ENCODE measurements around the gene PA2G4. TPM values are rescaled to one million over a fixed set of nuclear protein-coding genes. Genes with fewer than 3 reads are reported as not detected.

PA2G4 gene
- total RNA-seq, 1 experiment from 2014 or later: 184 TPM

DNA sequence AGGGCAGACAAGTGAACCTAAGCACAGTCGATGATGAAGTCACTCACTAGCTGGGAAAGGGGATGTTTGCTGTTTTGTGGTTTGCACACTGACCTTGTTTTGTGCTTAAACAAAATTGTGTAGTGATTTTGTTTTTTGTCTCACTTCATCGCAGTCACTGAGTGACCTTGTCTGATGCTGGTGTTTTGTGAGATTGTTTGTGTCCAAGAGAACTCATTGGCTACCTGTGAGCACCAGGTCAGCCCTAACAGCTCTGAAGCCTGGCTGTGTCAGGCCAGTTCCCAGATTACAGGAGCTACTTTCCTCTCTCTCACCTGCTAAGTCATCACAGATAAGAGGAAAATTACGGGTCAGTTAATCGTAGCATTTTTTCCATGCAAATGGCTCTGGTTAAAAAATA is 19.8 kb downstream of the PA2G4 start:
- DNase-seq (ENCODE audit: low read depth): no peak

DNA sequence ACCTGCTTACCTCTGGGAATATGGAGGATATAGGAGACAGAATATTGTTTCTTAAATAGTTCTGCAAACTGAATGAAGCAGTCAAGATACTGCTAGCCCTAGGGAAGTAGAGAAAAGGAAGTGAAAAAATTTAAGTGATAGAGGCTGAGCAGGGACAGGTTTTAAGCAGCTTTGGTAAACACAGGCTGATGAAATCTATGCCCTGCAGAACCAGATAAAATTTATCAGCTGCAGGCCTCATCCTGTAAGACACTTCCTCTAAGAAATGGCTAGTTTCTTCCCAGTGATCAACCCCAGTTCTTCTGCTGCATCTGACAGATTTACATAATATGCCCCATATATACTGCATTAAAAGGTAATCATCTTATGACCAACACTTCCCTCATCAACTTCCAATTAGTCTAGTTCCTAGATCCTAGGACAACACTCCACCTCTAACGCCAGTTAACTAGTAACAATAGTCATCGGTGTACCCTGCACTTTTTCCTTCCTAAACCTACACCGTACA is 22.4 kb downstream of the PA2G4 start:
- DNase-seq (ENCODE audit: low read depth): no peak

DNA sequence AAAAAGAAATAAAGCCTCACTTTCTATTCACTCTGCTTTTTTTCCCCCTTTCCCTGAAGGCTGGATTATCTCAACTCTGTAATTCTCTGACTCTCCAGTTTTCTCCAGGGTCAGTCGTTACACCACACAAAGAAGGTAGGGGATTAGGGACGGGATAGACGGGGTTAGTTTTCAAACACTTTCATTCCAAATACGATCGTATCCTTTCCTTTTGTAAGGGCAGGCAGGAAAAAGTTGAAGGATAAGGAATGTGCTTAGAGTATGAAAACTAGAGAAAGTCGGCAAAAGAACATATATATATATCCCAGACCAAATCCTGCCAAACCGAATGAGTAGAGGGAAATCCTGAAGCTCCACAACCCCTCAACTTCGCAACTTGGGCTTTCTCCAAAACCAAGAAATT is 23.1 kb downstream of the PA2G4 start:
- DNase-seq (ENCODE audit: low read depth): no peak

DNA sequence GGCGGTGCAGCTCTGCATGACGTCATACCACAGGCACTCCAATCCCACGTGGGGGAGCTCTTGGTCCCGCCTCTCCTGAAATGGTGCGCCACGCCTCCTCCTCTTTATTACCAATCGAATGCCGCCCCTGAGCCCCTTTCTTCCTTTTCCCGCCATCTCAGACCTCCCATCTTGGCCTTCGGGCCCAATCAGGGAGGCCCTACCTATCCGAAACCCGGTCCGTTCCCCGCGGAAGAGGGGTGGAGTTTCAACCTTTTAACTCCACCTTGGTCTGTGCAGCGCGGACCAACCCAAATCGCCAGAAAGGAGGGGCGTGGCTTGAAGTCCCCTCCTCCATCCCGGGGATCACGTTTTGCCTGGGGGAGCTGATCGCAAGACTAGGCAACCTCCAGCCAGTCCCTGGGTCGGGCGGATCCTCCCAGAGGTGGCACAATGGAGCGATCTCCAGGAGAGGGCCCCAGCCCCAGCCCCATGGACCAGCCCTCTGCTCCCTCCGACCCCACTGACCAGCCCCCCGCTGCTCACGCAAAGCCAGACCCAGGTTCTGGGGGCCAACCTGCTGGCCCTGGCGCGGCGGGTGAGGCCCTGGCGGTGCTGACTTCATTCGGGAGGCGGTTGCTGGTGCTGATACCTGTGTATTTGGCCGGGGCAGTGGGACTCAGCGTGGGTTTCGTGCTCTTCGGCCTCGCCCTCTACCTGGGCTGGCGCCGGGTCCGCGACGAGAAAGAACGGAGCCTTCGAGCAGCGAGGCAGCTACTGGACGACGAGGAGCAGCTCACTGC is 23.7 kb downstream of the PA2G4 start, which contains the start of gene ESYT1:
Gene ESYT1, plus strand, starts transcription at position 380 of the 782 bp plus-strand sequence. Its CDS starts 53 bp downstream, at position 433.
- DNase-seq (ENCODE audit: low read depth): peak; percentile 99

DNA sequence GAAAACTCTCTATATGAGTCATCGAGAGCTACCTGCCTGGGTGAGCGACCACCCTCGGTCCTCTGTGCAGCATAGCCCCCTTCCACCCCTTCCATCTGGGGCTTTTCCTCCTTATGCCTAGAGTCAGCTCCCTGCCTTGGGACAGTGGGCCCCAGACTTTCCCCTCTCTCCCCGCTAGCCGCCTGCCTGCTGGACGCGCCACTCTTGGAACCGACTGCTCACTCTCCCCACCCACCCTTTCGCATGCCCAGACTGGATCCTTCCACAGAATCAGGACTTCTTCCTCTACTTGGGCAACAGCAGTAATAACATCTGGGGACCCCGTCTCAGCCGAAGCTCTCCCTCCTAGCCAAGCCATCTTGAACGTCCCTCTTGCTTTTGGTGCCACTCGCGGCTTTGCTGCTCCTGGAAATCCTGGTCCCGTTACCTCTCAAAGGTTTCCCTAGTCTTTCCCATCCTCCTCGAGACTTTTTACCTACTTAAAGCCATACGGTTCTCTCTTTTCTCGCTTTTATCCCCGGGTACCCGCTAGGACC is 24.4 kb downstream of the PA2G4 start:
- peak; percentile 20 for DNase-seq (ENCODE audit: low read depth)

DNA sequence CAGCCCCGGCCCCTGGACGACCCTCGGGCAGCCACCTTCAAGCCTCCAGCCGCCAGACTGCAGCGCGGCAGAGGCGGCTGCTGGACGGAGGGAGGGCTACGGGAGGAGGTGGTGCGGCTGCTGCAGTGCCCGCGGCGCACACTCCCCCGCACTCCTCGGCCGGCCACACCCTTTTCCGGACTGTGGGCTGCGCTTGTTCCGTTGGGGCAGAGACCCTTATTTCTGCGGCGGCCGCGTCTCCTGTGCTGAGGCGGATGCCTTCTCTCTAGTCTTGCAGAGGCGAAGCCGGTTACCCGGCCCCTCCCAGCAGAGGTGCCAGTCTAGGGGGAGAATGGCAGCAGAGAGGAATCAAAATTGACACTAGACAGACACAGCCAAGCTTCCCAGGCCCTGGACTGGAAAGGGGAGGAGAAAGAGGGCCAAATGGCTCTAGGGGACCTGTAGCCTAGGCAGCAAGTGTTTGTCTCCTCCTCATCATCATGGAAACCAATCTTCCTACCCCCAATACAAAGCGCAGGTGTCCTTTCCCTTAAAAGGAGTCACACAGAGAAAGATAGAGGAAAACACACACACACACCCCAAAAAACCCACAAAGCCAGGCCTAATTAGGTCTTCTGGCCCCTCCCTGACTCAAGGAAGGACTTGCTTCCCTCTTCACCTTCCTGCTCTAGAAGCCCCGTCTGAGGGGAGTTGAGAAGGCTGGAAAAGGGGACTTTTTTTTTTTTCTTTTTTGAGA is 25.0 kb downstream of the PA2G4 start:
- peak; percentile 74 for DNase-seq (ENCODE audit: low read depth)

DNA sequence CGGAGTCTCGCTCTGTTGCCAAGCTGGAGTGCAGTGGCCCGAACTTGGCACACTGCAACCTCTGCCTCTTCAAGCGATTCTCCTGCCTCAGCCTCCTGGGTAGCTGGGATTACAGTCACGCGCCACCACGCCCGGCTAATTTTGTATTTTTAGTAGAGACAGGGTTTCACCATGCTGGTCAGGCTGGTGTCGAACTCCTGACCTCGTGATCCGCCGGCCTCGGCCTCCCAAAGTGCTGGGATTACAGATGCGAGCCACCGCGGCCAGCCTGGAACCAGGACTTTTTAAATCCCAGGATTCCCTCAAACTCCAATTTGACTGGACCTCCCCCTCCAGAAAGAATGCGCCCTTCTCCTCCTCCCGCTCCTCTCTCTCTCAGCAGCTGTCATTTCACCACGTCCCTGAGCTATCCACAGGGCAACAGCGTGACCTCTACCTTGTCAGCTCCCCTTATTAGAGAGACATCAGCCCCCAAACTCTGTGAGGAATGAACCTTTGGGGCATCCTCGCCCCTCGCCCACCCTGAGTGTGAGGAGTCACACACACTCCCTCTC is 25.7 kb downstream of the PA2G4 start:
- DNase-seq (ENCODE audit: low read depth): no peak

DNA sequence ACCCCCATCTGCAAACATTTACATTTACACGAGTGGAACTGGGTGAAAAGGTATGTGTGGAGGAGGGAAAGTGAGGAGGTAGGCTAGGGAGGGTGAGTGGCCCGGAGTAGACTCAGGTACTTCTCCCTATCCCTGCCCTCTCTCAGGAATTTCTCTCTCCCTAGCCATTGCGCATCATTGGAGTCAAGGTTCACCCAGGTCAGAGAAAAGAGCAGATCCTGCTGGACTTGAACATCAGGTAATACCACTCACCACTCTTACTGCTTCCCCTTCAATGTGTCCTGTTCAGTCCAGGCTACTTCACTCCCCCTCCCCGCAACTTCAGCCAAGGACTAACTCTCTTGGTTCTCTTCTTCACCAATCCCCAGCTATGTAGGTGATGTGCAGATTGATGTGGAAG is 26.5 kb downstream of the PA2G4 start:
- DNase-seq (ENCODE audit: low read depth): no peak

DNA sequence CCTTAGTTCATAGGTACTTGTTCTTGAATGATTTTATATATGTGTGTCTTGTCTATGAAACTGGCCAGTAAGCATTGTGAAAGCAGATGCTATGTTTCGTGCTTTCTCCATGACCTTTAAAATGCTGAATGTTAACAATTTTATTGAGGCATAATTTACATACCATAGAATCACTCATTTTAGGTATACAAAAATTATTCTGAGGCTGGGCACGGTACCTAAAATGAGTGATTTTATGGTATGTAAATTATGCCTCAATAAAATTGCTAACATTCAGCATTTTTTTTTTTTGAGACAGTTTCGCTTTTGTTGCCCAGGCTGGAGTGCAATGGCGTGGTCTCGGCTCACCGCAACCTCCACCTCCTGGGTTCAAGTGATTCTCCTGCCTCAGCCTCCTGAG is 30.5 kb downstream of the PA2G4 start:
- DNase-seq (ENCODE audit: low read depth): no peak

DNA sequence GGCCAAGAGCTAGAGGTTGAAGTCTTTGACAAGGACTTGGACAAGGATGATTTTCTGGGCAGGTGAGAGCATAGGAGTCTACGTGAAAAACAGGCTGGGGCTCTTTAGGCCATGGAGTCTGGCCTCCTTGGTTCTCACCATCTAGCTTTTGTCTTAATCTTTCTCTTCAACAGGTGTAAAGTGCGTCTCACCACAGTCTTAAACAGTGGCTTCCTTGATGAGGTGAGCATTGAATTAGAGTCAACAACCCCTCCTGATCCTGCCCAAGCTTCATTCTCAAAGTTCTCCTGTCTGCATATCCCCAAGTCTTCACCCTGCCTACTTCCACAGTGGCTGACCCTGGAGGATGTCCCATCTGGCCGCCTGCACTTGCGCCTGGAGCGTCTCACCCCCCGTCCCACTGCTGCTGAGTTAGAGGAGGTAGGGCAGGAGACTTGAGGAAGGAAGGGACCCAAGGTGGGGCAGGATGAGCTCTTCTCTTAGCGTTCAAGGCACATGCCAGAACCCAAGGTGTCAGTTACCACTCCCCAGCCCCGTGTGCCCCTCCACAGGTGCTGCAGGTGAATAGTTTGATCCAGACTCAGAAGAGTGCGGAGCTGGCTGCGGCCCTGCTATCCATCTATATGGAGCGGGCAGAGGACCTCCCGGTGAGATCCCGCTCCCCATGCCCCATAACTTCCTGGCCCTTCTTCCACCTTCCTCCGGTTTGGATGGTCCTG is 33.7 kb downstream of the PA2G4 start:
- no peak for DNase-seq (ENCODE audit: low read depth)

DNA sequence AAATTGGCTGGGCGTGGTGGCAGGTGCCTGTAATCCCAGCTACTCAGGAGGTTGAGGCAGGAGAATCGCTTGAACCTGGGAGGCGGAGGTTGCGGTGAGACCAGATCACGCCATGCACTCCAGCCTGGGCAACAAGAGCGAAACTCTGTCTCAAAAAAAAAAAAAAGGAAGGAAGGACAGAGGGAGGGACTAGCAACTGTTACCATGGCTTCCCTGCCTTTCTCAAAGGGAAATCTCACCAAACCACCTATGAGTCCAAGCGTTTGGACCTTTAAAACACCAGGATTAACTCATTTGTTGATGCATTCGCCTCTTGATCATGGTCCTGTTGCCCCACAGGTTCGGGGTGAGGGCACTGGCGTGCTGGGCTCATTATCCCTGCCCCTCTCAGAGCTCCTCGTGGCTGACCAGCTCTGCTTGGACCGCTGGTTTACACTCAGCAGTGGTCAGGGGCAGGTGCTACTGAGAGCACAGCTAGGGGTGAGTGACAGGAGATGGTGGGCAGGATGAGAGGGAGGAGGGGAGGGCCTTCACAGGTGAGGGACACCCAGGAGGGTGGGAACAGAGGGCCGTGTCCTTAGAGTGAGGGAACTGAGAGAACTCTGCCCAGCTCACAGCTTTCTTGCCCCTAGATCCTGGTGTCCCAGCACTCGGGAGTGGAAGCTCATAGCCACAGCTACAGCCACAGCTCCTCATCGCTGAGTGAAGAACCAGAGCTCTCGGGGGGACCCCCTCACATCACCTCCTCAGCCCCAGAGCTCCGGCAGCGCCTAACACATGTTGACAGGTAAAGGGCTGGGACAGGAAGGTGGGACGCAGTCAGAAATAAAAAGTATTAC is 37.8 kb downstream of the PA2G4 start:
- DNase-seq (ENCODE audit: low read depth): no peak

DNA sequence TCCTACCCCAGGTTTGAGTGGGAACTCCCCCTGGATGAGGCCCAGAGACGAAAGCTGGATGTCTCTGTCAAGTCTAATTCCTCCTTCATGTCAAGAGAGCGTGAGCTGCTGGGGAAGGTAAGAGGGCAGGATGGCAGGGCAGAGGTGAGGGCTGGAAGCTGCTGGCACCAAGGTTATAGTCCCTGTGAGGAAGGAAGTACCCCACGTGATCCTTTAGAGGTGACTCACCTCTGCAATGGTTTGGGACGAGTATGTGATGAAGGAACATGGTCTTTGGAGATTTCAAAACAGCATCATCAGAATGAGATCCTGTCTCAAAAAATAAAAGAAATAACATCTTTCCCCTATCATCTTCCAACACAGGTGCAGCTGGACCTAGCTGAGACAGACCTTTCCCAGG is 38.9 kb downstream of the PA2G4 start:
- DNase-seq (ENCODE audit: low read depth): no peak

DNA sequence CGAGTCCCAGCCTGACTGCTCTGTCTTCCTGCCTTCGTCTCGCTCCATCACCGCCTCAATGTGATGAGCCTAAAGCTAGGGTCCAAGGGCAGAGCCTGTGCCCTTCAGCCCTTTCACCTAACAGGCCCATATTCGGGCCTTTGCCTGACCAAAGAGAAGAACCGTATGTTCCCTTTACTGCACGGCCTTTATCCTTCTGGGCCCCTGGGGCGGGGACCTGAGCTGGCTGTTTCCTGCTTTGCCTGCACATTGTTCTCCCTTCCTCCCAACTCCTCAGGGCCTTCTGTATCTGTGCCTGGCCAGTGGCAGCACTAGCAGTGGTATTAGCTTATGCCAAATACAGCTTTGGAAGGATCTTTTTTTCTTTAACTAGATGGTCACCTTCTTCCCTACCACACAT is 39.5 kb downstream of the PA2G4 start:
- no peak for DNase-seq (ENCODE audit: low read depth)

DNA sequence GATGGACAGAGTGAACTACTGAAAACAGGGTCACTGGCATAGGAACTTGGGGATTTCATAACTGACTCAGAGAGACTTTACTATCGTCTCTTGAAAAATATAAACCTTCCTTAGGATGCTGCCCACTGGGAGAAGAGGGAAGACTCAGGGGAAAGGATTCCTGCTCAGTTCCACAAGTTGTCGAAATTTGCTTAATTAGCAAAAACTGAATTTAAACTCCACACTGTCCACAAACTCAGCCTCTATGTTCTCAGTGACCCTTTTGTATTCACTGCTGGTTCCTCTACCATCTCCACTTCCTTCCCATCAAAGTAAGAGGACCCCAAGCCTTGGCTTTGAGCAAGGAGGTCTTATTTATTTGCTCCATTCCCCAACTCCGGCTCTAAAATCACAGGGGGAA is 40.9 kb downstream of the PA2G4 start:
- no peak for DNase-seq (ENCODE audit: low read depth)

DNA sequence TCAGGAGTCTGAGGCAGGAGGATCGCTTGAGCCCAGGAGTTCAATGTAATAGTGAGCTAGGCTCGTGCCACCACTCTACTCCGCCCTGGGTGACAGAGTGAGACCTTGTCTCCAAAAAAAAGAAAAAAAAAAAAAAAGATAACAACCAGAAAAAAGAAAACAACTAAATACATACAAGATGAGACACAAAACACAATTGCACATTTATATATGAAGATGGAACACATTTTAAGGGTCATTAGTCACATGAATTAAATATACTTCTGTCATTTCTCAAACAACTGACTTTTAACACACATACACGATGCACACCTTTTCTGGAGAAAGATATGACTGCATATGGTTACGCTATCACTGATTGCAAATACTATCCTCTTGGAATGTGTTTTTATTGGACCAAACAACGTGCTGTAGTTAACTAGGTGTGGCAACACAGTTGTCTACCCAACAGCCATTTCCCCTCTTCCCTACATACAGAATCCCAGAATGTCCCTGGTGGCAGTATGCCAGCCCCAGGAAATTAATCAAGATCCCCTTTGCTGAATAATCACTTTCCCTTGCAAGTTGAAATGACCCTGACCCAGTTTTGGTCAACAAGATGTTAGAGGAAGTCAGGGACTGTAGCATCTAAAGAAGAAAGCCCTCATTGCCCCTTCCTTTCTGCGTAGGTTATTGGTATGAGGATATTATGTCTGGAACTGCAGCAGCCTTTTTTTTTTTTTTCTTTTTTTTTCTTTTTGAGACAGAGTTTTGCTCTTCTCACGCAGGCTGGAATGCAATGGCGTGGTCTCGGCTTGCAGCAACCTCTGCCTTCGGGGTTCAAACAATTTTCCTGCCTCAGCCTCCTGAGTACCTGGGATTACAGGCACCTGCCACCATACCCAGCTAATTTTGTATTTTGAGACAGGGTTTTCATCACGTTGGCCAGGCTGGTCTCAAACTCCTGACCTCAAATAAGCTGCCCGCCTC is 42.4 kb downstream of the PA2G4 start:
- DNase-seq (ENCODE audit: low read depth): no peak

DNA sequence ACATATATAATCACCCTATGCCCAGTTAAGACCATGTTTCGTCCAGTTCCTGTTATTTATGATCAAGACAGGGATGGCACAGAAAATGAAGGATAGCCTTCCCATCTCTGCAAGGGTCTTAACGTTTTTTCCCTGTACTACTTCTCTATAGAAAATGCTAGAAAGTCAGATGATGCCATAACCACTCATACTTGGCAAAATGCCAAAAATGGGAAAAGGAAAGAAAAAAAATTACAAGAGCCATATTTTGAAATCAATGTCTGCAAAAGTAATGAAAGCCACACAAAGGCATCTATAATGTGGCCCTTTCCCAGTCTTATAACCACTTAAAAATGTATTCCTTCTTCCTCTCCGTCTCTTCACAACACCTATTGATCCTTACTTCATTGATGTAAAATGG is 46.2 kb downstream of the PA2G4 start:
- DNase-seq (ENCODE audit: low read depth): no peak

DNA sequence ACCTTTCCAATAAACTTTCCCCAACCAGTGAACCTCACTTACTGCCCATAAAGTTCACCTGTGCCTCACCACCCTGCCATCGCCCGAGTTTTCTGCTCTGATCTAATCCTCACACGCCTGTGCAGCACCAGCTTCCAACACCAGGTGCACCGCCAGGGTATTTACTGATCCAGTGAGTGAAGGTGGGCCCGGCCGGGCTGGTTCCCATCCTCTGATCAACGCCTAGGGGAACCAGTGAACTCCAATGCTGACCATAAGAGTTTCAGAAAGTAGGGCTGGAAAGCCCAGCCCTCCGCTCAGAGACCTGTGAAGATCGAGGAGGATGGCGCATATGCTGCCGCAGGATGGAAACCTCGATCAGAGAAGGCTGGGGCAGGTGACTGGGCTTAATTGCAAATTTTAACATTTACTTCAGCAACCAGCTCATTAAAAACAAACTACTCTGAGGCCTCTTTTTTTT is 47.3 kb downstream of the PA2G4 start:
- no peak for DNase-seq (ENCODE audit: low read depth)

DNA sequence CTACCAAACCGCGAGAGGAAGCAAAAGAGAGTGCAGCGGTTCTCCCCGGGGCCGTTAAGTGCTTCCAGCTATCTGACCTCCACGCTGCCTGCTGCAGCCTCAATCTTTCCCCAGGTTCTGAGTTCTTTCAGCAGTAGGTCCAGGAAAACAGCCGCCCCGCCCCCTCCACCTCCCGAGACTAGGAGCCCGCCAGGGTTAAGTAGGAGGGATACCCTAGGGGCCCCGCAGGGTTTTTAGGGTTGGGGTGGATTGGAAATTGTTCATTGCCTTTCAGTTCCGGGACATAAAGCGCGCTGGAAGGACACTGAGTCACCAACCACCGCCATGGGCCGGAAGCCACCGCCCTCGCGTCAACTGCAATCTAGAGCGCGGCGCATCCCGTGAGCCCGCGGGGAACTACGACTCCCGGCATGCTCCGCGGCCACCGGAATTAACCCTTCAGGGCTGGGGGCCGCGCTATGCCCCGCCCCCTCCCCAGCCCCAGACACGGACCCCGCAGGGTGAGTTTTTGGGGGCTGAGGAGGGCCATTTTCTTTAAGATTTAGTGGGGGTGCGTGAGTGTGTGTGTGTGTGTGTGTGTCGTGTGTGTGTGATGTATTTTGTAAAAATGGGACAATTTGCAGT is 47.9 kb downstream of the PA2G4 start, which contains the start of gene MYL6B:
Gene MYL6B, plus strand, starts transcription at position 456 of the 624 bp plus-strand sequence. CDS start 1,332 bp downstream, outside the sequence.
- peak; percentile 89 for DNase-seq (ENCODE audit: low read depth)
